ENCODE data around the gene CCDC39.
A peak's percentile ranks its signal among the peaks of the same experiment; 100 is the strongest.

CCDC39 gene

DNA sequence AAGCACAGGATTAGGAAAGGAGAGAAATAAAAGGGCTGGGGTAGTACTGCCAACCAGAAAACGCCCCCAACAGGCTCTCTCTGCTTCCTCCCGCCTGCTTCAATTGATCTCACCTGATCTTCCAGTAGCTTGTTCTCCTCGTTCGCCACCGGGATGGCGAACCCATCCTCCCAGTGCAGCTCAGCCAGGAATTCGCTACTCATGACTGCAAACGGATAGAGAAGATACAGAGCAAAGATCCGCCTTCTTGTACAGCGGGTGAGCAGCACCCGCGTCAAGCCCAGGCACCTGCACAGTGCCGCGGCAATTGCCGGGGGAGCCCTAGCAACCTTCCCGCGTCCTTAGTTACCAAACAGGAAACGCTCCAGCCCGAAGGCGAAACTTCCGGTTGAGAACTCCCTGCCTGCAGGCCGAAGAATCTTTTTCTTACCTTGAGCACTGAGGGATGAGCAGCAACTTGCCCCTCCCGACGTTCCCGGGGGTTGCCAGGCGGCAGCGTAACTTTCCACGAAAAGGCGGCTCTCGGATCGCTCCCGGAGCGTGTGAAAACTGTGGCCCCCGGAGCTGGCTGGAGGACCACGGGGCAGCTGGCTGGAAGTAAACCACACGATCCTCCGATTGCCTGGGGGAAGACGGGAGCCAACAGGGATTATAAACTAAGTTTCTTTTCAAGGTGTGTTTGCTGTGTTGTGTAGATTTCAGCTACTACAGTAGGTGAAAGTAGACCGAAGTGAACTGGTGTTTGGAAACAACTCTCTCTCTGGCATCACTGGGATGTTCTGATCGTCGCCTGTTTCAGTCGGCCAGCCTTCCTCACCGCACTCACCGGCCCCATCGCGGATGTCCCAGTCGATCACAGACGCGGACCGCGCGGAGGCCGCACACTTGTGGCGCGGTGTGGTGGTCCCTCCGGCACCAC is at the start of gene CCDC39:
TSS of gene CCDC39 (minus strand) at position 312 of the 919 bp plus-strand sequence. CDS start at position 203, 109 bp downstream.
- peak; percentile 22 for DNase-seq (ENCODE audit: low read depth)

DNA sequence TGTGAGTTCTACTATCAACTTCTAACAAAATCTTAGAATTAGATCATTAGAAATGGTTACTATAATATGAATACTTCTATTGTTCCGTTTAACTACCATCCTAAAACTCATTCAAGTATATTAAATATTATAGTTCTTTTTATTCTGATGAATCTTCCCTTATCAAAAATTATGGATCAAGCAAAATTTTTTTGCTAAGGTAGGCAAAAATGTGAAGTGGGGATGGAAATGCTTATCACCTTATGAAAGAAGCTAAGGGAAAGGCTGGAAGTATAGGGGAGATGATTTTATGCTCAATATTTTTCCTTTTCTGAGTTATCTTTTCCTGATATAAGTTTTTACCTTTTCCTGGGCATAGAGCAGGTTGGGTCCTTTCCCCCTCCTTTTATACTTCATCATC is 40.7 kb upstream of the CCDC39 start:
- no peak for DNase-seq (ENCODE audit: low read depth)

DNA sequence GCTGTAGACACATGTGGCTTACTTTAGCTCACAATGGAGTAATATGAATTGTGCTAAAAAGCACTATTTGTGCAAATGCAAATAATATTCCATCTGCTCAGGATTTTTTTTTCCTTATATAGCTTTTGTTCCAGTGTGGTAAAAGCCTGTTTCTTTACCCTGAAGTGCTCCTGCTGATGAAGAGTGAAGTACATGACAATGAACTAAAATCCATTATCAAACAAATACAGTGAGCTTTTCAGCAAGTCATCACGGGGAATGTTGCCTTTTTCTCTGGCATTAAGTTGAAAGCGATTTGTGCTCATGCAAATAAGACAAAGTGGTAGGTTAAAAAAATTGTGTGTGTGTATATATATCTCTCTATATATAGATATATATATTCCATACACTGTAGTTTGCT is 28.6 kb upstream of the CCDC39 start:
- no peak for DNase-seq (ENCODE audit: low read depth)

DNA sequence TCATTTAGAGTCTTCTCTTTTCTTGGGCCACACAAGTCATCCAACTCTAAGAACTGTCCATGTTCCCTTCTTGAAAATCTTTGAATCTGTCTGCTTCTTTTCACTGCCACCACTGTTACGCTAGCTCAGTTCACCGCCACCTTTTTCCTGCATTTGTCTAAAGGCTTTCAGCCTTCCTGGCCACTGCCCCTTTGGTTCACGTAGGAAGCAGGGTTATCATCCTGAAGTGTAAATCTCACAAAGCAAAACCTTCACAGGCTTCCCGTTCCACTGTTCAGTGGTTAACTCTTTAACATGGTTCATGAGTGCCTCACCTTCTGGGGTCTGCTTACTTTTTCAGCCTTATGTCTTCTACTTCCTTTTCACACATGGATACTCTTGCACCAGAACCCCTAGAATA is 26.3 kb upstream of the CCDC39 start:
- no peak for DNase-seq (ENCODE audit: low read depth)

DNA sequence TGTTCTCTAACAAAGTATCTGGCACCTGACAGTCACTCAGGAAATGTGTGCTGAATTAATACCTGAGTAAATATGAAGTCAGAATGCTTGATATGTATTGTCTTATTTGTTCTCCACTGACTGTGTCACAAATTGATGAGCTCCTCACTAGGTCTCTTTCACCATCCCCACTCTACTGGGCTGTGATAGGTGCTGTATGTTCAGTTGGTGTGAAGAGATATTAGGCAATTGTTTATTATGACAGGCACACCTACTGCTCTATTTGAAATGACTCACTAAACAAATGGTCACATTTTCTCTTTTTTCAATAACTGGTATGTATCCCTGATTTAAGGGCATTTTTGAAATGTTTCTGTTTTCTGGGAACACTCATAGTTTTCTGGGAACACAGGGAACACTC is 25.2 kb upstream of the CCDC39 start:
- no peak for DNase-seq (ENCODE audit: low read depth)

DNA sequence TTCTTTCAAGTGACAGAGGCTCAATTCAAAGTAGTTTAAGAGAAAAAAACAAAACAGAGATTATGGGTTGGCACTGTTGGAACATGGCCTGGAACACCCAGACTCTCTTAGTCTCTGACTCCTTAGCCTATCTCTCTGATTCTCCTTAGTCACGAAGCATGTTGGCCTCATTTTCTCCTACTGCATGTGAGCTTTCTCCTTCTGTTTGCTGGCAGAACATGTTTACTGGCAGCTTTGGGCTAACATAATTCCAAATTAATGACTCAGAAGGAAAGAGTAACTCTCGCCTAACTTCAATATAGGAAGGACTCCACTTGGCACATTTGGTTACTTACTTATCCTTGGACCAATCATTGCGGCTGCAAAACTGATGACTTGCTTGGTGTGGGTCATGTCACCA is 21.7 kb upstream of the CCDC39 start:
- no peak for DNase-seq (ENCODE audit: low read depth)

DNA sequence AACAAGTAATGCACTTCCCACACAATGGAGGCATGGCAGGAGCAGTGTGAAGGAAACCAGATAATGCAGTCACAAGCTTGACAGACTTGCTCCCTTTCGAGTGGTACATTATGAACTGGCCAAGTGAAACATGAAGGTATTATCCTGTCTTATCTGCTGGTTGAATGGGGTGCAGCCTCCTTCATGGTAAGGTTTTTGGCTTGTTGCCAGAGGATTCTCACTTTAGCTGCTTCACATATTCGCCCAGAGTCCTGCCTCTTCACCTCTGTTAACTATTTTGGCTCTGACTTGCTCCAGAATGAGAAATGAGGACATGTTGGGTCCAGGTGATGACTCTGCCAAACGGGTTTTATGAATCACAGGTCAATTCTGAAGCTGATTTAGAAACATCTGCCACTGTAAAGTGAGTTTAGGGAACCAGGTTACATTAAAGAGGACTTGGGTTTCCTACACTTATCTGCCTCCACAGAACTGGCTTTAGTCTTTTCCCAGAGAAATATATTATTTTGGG is 19.5 kb upstream of the CCDC39 start:
- no peak for DNase-seq (ENCODE audit: low read depth)

DNA sequence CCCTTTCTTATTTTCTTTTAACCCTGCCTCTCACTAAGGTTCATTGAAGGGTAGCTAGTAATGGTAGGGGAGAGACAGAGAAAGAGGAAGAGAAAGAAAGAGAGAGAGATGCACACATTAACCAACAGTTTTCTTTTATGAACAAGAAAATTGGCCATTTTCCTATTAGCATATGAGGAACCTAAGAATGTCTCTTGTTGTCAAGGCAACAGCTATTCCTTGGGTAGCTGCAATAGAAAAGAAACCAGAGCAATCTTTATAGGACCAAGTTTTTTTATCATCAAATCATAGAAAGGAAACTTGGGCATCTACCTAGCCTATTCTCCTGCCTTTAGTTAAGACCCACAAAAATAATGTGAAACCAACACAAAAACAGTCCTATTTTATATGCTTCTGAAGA is 15.0 kb upstream of the CCDC39 start:
- DNase-seq (ENCODE audit: low read depth): no peak

DNA sequence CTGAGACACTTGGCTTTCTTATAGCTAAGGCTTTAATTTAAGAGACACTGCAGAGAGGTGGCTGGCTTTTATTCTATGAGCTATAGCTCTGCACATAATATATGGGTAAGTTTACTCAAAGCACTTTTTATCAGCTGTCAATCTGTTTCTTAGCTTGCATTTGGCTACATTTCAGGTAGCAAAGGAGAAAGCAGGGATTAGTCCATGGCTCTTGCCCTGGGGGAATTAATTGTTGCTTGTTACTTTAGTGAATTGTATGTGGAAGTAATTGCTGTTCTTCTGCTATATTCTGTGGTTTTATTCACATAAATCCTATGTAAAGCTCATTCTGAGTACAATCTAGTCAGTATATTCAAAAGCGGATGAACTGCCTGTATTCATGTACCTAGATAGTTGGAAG is 14.4 kb upstream of the CCDC39 start:
- no peak for DNase-seq (ENCODE audit: low read depth)

DNA sequence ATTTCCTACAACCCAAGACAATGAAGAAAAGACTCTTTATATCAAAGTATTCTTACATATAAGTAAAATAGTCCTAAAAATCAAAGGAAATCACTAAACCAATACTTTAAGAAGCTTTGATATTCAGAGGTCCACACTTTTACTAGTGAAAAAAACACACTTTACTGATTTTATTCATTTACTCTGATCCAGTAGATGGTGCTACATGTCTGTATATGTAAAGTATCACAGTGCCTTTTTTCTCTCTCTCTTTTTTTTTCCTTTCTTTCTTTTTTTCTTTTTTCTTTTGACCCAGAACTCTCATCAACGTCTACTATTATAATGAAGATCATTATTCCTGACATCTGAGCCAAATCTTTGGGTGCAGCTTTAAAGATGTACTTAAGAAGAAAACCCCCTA is 10.8 kb upstream of the CCDC39 start:
- no peak for DNase-seq (ENCODE audit: low read depth)

DNA sequence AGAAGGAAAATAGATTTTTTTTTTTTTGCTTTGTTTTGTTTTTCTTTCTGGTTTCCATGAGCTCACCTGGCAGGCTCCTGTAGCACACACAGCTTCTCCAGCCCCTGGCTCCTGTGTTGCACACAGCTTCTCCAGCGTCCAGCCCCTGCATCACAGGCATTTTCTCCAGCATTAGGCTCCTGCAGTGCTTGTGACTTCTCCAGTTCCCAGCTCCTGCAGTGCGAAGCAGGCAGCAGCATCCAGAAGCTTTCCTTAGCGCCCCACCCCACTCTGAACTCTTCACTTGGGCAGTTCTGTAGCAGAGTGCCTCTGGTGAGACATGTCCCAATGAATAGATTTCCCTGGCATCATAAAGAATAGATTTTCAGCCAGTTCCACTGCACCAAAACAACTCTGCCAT is 5.5 kb upstream of the CCDC39 start:
- no peak for DNase-seq (ENCODE audit: low read depth)

DNA sequence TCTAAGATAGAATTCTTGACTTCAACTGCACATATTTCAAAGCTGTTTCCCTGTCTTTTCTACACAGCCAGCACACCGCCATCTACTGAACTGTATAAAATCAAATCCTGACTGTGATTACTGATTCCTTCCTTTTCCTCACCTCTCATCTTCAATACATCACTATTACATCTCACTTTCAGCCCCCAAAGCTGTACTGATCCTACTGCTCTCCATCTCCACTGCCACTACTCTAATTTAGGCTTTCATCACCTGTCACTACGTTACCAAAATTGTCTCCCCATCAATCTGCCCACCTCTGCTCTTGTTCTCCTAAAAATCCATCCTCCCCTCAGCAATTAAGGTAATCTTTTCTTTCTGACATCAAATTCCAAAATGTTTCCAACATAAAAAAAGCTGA is 4.5 kb upstream of the CCDC39 start:
- no peak for DNase-seq (ENCODE audit: low read depth)

DNA sequence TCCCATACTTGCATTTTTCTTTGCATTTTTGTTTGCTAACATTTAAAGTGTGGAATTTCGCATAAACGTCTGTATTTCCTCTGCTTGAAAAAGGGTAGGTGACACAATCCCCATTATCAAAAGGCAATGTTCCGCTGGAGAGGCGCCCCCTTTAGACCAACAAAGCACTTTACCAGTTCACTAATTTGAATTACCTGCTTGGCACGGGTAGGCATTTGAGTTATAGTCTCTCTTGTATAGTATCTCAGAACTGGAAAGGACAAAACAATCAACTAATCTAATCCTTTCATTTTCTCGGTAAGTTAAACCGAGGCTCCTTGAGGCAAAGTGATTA is 775 bp upstream of the CCDC39 start:
- DNase-seq (ENCODE audit: low read depth): no peak

DNA sequence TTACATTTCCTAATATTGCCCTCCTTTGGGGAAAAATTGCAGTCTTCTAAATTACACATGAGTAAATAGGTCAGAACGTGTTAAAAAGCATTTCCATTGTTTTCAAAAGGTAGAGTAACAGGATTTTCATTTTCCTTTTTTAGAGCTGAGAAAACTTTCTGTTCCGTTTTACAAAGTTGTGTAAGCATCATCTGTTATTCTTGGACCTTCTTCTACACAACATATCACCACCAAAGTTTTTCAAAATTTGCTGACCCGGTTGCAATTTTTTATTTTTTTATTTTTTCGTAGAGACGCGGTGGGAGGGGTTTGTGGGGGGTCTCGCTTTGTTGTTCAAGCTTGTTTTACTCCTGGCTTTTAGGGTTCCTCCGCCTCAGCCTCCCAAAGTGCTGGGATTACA is 1.1 kb downstream of the CCDC39 start:
- DNase-seq (ENCODE audit: low read depth): no peak

DNA sequence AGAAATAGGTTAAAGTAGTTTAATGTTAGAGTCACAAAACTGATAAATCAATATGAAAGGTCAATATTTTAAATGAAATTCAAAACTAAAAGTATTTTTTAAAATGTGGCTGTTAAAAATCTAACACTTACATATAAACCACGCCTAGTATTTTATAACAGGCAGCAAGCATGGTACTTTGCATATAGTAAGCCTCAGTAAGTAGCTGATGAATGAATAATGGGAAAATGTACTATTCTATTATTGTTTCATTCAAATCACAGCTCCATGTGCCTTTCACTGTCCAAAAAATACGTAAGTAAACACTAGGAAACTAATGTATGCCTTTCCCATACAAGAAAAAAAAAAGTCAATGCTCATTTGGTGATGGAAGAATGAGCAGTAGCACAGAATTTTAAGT is 17.8 kb downstream of the CCDC39 start:
- no peak for DNase-seq (ENCODE audit: low read depth)

DNA sequence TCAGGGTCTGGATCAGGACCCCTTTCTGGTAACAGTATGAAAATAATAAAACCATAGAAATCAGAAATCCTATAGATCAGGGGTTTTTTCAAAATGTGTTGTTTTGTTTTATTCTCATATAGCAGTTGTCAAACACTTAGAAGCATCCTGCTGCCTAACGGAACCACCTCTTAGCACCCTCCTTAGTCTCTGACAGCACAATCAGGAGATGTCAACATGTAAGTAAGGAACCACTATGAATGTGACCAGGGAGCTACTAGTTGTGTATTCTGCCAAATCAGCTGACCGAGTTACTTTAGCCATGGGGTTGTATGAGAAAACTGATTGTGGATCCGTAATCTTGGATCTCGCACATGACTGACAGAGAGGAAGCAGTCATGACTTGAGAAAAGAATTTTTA is 22.2 kb downstream of the CCDC39 start:
- no peak for DNase-seq (ENCODE audit: low read depth)

DNA sequence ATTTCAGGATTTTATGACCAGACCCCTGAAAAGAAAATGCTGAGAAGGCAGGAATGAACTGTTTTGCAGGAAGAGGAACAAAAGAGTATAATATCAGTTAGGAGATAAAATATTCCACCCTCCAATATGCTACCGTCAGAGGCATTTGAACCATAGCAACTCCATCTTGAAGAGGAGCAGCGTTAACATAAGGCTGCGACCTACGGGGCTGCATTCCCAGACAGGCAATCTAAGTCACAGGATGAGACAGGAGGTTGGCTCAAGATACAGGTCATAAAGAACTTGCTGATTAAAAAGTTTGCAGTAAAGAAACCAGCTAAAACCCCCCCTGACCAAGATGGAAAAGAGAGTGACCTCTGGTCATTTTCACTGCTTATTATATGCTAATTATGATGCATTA is 22.9 kb downstream of the CCDC39 start:
- no peak for DNase-seq (ENCODE audit: low read depth)

DNA sequence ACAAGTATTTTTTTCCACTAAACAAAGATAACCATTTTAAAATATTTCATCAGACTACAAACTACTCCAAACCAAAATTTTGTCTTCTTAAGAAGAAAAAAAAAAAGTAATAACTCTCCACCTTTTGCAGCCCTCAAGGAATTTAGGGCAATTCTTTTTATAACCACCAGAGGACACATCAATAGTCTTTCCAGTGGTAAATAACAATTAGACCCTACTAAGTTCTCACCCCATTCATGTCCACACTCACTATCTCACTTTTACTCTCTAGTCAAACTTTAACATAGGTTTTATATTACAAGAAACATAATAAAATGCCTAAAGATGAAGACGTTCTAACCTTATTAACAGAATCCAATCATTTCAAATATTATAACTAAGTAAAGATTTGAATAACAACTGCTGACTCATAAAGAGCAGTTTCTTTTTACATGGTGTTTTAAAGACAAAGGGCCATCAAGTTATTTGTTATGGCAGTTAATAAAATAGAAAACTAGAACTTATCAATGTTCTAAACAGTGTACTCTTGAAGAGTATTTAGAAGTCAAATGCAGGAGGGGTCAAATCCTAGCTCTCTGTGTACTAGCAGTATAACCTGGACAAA is 33.0 kb downstream of the CCDC39 start:
- no peak for DNase-seq (ENCODE audit: low read depth)

DNA sequence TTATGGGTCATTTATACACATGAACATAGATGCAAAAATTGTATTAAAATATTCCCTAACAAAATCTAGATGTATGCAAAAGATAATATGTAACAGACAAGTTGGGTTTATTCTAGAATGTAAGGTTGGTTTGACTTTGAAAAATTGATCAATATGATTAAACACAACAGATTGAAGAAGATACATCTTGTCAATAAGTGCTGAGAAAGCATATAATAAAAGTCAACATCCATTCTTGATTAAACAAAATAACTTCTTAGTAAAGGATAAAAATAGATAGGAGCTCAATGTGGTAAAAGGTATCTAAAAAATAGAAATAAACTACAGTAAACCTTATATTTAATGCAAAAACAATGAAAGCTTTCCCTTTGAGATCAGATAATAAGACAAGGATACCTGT is 38.3 kb downstream of the CCDC39 start:
- DNase-seq (ENCODE audit: low read depth): no peak

DNA sequence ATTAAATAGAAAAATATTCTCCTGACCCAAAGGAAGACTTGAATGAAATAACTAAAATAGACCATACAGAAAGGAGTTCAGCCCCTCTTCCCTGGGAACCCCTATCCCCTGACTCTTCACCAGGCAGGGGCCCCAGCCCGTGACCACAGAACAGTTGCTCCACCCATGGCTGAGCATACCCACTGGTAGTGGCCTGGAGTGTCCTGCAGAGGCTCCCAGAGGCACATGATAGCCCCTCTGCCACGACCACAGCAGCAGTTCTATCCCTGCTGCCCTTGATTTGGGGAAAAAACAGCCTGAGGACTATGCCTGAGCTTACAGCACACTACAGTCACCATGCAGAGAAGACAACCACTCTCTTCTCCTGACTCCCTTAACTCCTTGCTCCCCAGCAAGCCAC is 45.6 kb downstream of the CCDC39 start:
- no peak for DNase-seq (ENCODE audit: low read depth)

DNA sequence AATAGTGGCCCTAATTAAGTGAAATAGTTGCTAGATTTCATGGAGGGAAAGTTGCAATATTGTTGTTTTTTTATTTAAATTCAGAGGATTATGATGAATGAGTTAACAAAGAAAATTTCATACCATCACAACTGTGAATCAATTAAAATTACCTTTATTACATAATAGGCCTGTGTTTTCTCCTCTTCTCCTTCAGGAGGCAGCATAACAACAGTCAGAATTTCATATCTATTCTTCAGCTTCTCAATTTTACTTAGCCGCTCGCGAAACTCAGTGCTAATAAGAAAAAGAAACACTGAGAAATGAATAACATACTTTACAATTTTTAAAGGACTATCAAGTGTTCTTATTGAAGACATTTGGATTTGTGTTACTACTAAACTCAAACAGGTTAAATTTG is 48.0 kb downstream of the CCDC39 start:
- DNase-seq (ENCODE audit: low read depth): no peak

DNA sequence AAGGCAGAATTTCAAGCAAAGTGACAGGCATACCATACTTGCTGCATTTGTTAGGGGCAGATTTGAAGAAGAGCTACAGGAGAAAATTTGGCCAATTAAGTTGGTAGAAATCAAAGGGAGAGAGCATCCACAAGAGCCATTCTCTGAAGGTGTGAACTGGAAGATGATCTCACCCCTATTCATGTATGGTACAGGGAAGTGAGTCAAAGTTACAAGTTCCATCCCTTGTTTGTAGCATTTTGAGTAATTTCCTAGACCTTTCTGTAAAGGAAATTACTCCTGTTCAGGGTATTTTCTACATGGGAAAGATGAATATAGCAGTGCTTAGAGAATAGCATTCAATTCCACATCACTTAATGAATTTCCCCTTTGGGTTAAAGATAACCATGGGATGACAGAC is 48.9 kb downstream of the CCDC39 start:
- no peak for DNase-seq (ENCODE audit: low read depth)

DNA sequence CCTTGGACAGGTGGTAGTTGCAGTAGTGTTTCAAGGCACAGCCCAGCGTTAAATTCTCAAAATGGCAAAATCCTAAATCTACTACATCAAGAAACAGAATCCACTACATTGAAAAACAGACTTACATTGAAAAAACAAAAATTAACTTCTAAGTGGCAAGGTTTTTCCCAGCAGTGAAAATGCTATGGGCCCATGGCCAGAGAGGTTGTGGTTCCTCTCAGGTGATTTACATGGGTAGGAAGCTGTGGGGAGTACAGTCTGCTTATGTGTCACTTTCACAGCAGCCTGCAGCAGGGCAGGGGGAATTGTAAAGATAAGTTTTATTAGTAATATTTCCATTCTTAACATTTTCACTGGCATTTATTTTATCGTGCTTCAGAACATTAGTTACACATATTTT is 52.4 kb downstream of the CCDC39 start:
- DNase-seq (ENCODE audit: low read depth): no peak

DNA sequence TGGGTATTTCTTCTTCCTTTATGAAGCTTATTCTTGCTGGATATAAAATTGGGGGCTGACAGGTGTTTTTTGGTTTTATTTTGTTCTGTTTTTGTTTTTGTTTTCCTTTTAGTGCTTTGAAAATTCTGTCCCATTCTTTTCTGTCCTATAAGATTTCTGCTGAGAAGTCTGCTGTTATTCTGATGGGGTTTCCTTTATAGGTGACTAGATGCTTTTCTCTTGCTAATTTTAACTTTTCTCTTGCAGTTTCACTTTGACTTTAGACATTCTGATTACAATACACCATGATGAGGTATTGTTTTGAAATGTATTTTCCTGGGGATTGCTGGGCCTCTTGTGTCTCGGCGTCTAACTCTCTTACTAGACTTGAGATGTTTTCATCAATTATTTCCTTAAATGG is 54.6 kb downstream of the CCDC39 start:
- no peak for DNase-seq (ENCODE audit: low read depth)
